ENCODE results near the gene PRKCH. TPM values are rescaled to one million over a fixed set of nuclear protein-coding genes. Genes with fewer than 3 reads are reported as not detected.
A peak's percentile ranks its signal among the peaks of the same experiment; 100 is the strongest.

Gene PRKCH
- total RNA-seq, 1 experiment from 2014 or later, result 170 TPM

DNA sequence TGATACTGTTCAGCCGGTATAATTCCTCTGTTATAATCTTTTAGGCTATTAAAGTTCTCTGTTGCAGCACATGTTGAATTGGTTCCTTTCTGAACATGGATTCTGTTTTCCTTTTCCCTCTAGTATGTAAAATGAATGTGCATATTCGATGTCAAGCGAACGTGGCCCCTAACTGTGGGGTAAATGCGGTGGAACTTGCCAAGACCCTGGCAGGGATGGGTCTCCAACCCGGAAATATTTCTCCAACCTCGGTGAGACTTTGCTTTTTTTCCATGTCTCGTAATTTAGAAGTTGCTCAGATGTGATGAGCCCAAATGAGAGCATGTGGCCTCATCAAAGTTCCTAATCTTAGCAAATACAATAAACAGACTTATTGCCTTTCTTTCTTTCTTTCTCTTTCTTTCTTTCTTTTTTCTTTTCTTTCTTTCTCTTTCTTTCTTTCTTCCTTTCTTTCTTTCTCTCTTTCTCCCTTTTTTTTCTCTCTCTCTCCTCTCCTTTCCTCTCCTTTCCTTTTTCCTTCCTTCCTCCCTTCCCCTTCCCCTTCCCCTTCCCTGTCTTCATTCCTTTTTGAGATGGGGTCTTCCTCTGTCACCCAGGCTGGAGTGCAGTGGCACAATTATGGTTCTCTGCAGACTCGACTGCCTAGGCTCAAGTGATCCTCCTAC is 131.9 kb downstream of the PRKCH start:
- no peak overlapping the region for H2AFZ ChIP-seq (ENCODE audit: low read length)
- no peak for DNase-seq
- H3K36me3 ChIP-seq (ENCODE audit: low read depth, low read length), result 0 out of 2 replicates have a peak, but pooled peaks cover 7% of the 10 kb centered on the region
- no peak overlapping the region for H3K4me2 ChIP-seq (ENCODE audit: low read length)
- no peaks in the 10 kb centered on the region for H3K9me3 ChIP-seq (ENCODE audit: low read length)
- TF ChIP-seq EZH2phosphoT487 (IDR thresholded peaks at IDR 0.05; ENCODE audit: borderline replicate concordance, low read length) (no peak), EZH2 (IDR thresholded peaks at IDR 0.05; ENCODE audit: low read length, unreplicated experiment) (no peak)
- TF ChIP-seq, protein P1, sequence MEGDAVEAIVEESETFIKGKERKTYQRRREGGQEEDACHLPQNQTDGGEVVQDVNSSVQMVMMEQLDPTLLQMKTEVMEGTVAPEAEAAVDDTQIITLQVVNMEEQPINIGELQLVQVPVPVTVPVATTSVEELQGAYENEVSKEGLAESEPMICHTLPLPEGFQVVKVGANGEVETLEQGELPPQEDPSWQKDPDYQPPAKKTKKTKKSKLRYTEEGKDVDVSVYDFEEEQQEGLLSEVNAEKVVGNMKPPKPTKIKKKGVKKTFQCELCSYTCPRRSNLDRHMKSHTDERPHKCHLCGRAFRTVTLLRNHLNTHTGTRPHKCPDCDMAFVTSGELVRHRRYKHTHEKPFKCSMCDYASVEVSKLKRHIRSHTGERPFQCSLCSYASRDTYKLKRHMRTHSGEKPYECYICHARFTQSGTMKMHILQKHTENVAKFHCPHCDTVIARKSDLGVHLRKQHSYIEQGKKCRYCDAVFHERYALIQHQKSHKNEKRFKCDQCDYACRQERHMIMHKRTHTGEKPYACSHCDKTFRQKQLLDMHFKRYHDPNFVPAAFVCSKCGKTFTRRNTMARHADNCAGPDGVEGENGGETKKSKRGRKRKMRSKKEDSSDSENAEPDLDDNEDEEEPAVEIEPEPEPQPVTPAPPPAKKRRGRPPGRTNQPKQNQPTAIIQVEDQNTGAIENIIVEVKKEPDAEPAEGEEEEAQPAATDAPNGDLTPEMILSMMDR (conservative IDR thresholded peaks at IDR 0.05; ENCODE audit: low read depth, low read length), result no peak
- no peaks in the 10 kb centered on the region for H3F3A ChIP-seq (ENCODE audit: low read length, unreplicated experiment)
- POLR2A ChIA-PET (ENCODE audit: unreplicated experiment), result interaction anchor here (0.6 kb wide), 1 partner anchor 193 kb away, joined by 3 read pairs; no protein-coding TSS in a partner anchor
- CTCF ChIA-PET, result no interaction called here
- no TSS peak for BruUV-seq (replicated peaks)
- no peaks in the 10 kb centered on the region for H3K27me3 ChIP-seq (ENCODE audit: low read length)
- ATAC-seq, result no peak
- no peaks in the 10 kb centered on the region for H3K79me2 ChIP-seq (ENCODE audit: low read length)
- no peaks in the 10 kb centered on the region for H3K9me2 ChIP-seq (replicated peaks; ENCODE audit: low read length)
- no peak overlapping the region for H3K4me3 ChIP-seq (ENCODE audit: low read length)
- H3K4me1 ChIP-seq (ENCODE audit: insufficient read depth, low read length), result no peaks in the 10 kb centered on the region
- intact Hi-C loops (cut with micrococcal nuclease), result no loop called here
- H4K20me1 ChIP-seq (ENCODE audit: low read length), result no peaks in the 10 kb centered on the region
- no peak overlapping the region for H3K27ac ChIP-seq (ENCODE audit: low read length)
- H3K9ac ChIP-seq (ENCODE audit: low read length), result no peak overlapping the region

DNA sequence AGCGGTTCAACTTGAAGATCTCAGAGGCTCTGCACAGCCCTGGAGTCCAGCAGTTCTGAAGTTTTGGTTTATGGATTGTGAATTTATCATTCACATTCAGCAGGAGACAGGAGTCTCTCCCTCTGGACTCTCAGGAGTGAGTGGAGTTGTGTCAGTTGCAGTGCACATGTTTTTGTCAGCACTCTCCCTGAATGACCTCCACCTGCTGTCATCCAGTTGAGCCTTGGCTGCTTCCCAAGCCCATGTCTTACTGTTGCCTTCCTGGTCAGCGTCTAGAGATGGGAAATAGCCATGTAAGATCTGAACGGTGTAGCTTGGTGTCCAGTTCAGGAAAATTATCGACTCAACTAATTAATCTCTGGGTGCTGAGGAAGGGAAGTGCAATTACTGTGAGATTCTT is 133.2 kb downstream of the PRKCH start:
- H3F3A ChIP-seq (ENCODE audit: low read length, unreplicated experiment), result no peaks in the 10 kb centered on the region
- TF ChIP-seq, protein P1 (conservative IDR thresholded peaks at IDR 0.05; ENCODE audit: low read depth, low read length), result no peak
- TF ChIP-seq EZH2 (IDR thresholded peaks at IDR 0.05; ENCODE audit: low read length, unreplicated experiment) (no peak), EZH2phosphoT487 (IDR thresholded peaks at IDR 0.05; ENCODE audit: borderline replicate concordance, low read length) (no peak)
- DNase-seq (no peak), ATAC-seq (peak; percentile 16; the same call in 1 of the 2 replicates)
- no peak overlapping the region for H3K4me3 ChIP-seq (ENCODE audit: low read length)
- no TSS peak for BruUV-seq (replicated peaks)
- no peaks in the 10 kb centered on the region for H3K9me3 ChIP-seq (ENCODE audit: low read length)
- intact Hi-C loops (cut with micrococcal nuclease), result no loop called here
- no peaks in the 10 kb centered on the region for H4K20me1 ChIP-seq (ENCODE audit: low read length)
- H2AFZ ChIP-seq (ENCODE audit: low read length), result no peak overlapping the region
- no peaks in the 10 kb centered on the region for H3K27me3 ChIP-seq (ENCODE audit: low read length)
- H3K9ac ChIP-seq (ENCODE audit: low read length), result no peak overlapping the region
- H3K4me1 ChIP-seq (ENCODE audit: insufficient read depth, low read length), result no peaks in the 10 kb centered on the region
- H3K27ac ChIP-seq (ENCODE audit: low read length), result no peak overlapping the region
- H3K4me2 ChIP-seq (ENCODE audit: low read length), result no peak overlapping the region
- H3K36me3 ChIP-seq (ENCODE audit: low read depth, low read length), result 0 out of 2 replicates have a peak, but pooled peaks cover 7% of the 10 kb centered on the region
- ChIA-PET POLR2A (ENCODE audit: unreplicated experiment) (interaction anchor here (0.6 kb wide), 2 partner anchors 64 to 66 kb away, joined by 4 read pairs; no protein-coding TSS in a partner anchor), CTCF (no interaction called here)
- H3K79me2 ChIP-seq (ENCODE audit: low read length), result no peaks in the 10 kb centered on the region
- no peaks in the 10 kb centered on the region for H3K9me2 ChIP-seq (replicated peaks; ENCODE audit: low read length)

DNA sequence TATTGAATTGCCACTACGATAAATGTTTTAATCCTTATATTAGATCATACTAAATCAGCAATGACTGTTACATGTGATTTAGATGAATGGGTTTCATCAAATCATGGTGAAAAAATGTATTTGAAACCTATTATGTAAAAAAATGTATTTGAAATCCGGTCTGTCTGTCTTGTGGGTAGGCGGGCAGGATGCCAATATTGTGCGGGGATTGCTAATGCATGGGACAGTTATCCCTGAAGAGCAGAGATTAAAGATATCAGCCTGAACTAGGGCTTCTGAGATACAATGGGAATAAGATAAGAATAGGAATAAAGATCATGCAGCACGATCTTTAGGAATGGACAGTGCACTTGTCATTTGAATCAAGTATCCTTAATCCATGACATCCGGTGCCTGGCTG is 134.0 kb downstream of the PRKCH start:
- CTCF ChIA-PET, result interaction anchor here (0.6 to 0.7 kb wide), 3 partner anchors 12 to 291 kb away, joined by 3 to 15 read pairs (median 7); no protein-coding TSS in a partner anchor

More for the DNA sequence above, 134.0 kb downstream of the PRKCH start:
- H3K27me3 ChIP-seq (ENCODE audit: low read length), result no peaks in the 10 kb centered on the region
- ATAC-seq (no peak), DNase-seq (no peak)
- H4K20me1 ChIP-seq (ENCODE audit: low read length), result no peaks in the 10 kb centered on the region
- no peaks in the 10 kb centered on the region for H3K79me2 ChIP-seq (ENCODE audit: low read length)
- H3K9me2 ChIP-seq (replicated peaks; ENCODE audit: low read length), result no peaks in the 10 kb centered on the region
- POLR2A ChIA-PET (ENCODE audit: unreplicated experiment), result no interaction called here
- H3K9me3 ChIP-seq (ENCODE audit: low read length), result no peaks in the 10 kb centered on the region
- H3K4me3 ChIP-seq (ENCODE audit: low read length), result no peak overlapping the region
- no peak overlapping the region for H3K4me2 ChIP-seq (ENCODE audit: low read length)
- intact Hi-C loops (cut with micrococcal nuclease), result no loop called here
- H2AFZ ChIP-seq (ENCODE audit: low read length), result no peak overlapping the region
- H3K36me3 ChIP-seq (ENCODE audit: low read depth, low read length), result 0 out of 2 replicates have a peak, but pooled peaks cover 7% of the 10 kb centered on the region
- BruUV-seq (replicated peaks), result no TSS peak
- H3K27ac ChIP-seq (ENCODE audit: low read length), result no peak overlapping the region
- TF ChIP-seq EZH2phosphoT487 (IDR thresholded peaks at IDR 0.05; ENCODE audit: borderline replicate concordance, low read length) (no peak), EZH2 (IDR thresholded peaks at IDR 0.05; ENCODE audit: low read length, unreplicated experiment) (no peak)
- TF ChIP-seq, protein P1 (conservative IDR thresholded peaks at IDR 0.05; ENCODE audit: low read depth, low read length), result no peak
- no peaks in the 10 kb centered on the region for H3K4me1 ChIP-seq (ENCODE audit: insufficient read depth, low read length)
- H3K9ac ChIP-seq (ENCODE audit: low read length), result no peak overlapping the region
- H3F3A ChIP-seq (ENCODE audit: low read length, unreplicated experiment), result no peaks in the 10 kb centered on the region
